Gastrocnemius medialis (tissue), 4 donors: ENCODE data around the gene RPS18.

Experiments used
- CTCF ChIP-seq, 5 experiments: fragments of 450-650 bp in 3 of 5; fragments of 200-600 bp in 2 of 5; sonication (generic) in 2 of 5; IDR thresholded peaks in 4 of 5; conservative IDR thresholded peaks in 1 of 5; 1 replicate in 4 of 5; 2 replicates in 1 of 5; pipeline ENCODE4 v1.5.1; 2016 to 2019; ENCODE audit warnings: antibody characterized with exemption in 5 of 5, mild to moderate bottlenecking in 3 of 5, moderate library complexity in 3 of 5
- POLR2A ChIP-seq, 2 donors: fragments of 450-650 bp; IDR thresholded peaks; one replicate each; pipeline ENCODE4 v1.6.1; 2017; ENCODE audit warnings: antibody characterized with exemption in 2 of 2, mild to moderate bottlenecking in 2 of 2, moderate library complexity in 2 of 2

- peak in 2 of 5 experiments; percentile 6 to 16 for TF ChIP-seq CTCF (IDR thresholded peaks at IDR 0.05 in 4 of 5, conservative IDR thresholded peaks at IDR 0.05 in 1 of 5)
- TF ChIP-seq POLR2A (IDR thresholded peaks at IDR 0.05): no peak
Measured at GRCh38 chr6:33248643-33248931, 23.3 kb upstream of the RPS18 start.
